Upper lobe of left lung (tissue), 4 donors: Measurements from ENCODE around the gene PPP6R1.

Source experiments
- POLR2A ChIP-seq, 4 donors: fragments of 450-650 bp; IDR thresholded peaks; one replicate each; pipeline ENCODE4 v1.5.1; 2016 to 2017; ENCODE audit warnings: antibody characterized with exemption in 4 of 4, mild to moderate bottlenecking in 2 of 4
- POLR2AphosphoS5 ChIP-seq, 2 donors: sonication (generic); formaldehyde crosslinking; IDR thresholded peaks; one replicate each; pipeline ENCODE4 v1.5.1; 2017; ENCODE audit warnings: antibody characterized with exemption in 2 of 2
- TF ChIP-seq, protein P1 (sequence below), 6 experiments: fragments of 450-650 bp in 4 of 6; fragments of 200-600 bp in 2 of 6; sonication (generic) in 2 of 6; IDR thresholded peaks; one replicate each; pipeline ENCODE4 v1.5.1; 2016 to 2019; ENCODE audit warnings: antibody characterized with exemption in 6 of 6

DNA sequence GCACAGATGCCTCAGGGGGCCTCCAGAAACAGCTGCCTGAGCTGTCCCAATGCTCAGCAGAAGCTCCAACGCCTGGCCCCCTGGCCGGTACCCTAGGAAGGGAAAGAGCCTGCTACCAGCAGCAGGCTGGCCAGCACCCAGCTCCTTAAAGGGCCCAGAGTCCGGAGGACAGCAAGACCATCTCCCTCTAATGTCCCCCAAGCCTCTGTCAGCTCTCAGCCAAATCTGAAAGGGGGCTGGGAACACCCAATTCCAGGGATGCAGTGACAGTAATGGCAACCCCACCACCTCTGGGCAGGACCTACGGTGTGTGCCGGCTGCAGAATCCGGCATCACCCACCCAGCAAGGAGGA, 4.2 kb downstream of the PPP6R1 start:
- TF ChIP-seq POLR2A (IDR thresholded peaks at IDR 0.05) (no peak), POLR2AphosphoS5 (IDR thresholded peaks at IDR 0.05) (no peak)
- TF ChIP-seq, protein P1, sequence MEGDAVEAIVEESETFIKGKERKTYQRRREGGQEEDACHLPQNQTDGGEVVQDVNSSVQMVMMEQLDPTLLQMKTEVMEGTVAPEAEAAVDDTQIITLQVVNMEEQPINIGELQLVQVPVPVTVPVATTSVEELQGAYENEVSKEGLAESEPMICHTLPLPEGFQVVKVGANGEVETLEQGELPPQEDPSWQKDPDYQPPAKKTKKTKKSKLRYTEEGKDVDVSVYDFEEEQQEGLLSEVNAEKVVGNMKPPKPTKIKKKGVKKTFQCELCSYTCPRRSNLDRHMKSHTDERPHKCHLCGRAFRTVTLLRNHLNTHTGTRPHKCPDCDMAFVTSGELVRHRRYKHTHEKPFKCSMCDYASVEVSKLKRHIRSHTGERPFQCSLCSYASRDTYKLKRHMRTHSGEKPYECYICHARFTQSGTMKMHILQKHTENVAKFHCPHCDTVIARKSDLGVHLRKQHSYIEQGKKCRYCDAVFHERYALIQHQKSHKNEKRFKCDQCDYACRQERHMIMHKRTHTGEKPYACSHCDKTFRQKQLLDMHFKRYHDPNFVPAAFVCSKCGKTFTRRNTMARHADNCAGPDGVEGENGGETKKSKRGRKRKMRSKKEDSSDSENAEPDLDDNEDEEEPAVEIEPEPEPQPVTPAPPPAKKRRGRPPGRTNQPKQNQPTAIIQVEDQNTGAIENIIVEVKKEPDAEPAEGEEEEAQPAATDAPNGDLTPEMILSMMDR (IDR thresholded peaks at IDR 0.05): no peak
